Cardiac muscle cell (in vitro differentiated cells and primary cell): ENCODE results near the gene APC2. TPM values are rescaled to one million over a fixed set of nuclear protein-coding genes. Genes with fewer than 3 reads are reported as not detected.

ENCODE experiments used
- DNase-seq, 2 donors: peaks; one replicate each; pipeline versions ENCODE4 v3.0.0 to v3.0.0-alpha.2; 2010 to 2017; ENCODE audit warnings: low read depth in 1 of 2, low spot score in 1 of 2
- H3K27ac ChIP-seq: fragments of 200-600 bp; sonication (generic); 2 replicates; pipeline ENCODE4 v1.5.1; 2016
- H3K27me3 ChIP-seq: fragments of 200-600 bp; sonication (generic); 2 replicates; pipeline ENCODE4 v1.6.0; 2016; ENCODE audit warnings: control low read depth
- H3K36me3 ChIP-seq: fragments of 200-600 bp; sonication (generic); 2 replicates; pipeline ENCODE4 v1.5.1; 2016; ENCODE audit warnings: control low read depth
- H3K4me1 ChIP-seq: fragments of 200-600 bp; sonication (generic); 2 replicates; pipeline ENCODE4 v1.8.1; 2017; ENCODE audit warnings: low read depth, mild to moderate bottlenecking, mixed run types
- H3K4me3 ChIP-seq: fragments of 200-600 bp; sonication (generic); 2 replicates; pipeline ENCODE4 v1.5.1; 2016; ENCODE audit warnings: mild to moderate bottlenecking
- H3K9me3 ChIP-seq: fragments of 200-600 bp; sonication (generic); 2 replicates; pipeline ENCODE4 v1.5.1; 2017; ENCODE audit warnings: low read depth, mild to moderate bottlenecking, control low read depth
- polyA plus RNA-seq: library from polyadenylated mRNA; unstranded; fragments of >200 nt; fragmentation: Nextera tagmentation; extraction: Ambion mirVana; gene quantifications from 2 replicates; pipeline ENCODE4 v1.2.1, GENCODE V29; 2016
- total RNA-seq: library from RNA; depleted of rRNA; stranded (reverse); fragments of >200 nt; gene quantifications from 2 replicates; pipeline ENCODE4 v1.2.3, GENCODE V29; 2016
- TF ChIP-seq, protein P1 (sequence below): IDR thresholded peaks from 2 replicates; pipeline ENCODE4 v1.5.1; 2012; ENCODE audit warnings: low read depth, mild to moderate bottlenecking, low read length

APC2 gene
- total and polyA plus RNA-seq, 2 experiments from 2014 or later, result 0.42 to 0.94 TPM

DNA sequence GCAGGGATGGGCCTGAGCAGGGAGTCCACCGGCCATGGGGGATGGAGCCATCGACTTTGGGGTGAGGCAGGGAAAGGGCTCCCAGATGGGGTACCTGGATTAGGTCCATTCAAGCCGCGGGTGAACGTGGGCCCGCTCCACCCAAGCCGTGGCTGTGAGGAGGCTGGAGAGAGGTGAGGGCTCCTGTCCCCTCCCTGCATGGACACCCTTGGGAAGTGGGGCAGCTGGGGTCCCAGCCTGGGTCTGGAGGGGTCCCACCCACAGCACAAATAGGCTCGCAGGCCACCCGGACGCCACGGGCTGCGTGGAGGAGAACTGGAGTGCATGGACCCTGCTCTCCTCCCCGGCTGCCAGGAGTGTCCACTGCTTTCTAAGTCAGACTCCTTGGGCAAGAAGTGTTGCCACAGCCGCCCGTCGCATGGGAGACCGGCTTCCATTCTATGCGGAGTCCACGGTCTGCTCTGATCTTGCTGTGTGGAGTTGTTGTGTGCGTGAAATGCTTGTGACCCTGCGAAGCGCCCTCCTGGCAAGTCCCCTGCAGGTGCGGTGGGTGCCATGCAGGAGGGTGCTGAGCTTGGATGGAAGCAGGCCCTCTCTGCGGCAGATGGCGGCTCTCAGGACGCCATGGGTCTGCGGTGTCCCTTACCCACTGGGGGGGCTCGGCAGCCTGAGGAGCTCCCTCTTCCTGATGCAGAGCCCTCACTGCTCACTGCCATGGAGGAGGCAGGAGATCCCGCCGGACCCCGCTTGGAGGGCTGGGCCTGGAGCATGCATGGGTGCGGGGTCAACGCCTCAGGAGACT, 40.5 kb upstream of the APC2 start:
- no peaks in the 10 kb centered on the region for H3K27me3 ChIP-seq
- H3K27ac ChIP-seq, result peak overlapping the region; percentile 94
- no peaks in the 10 kb centered on the region for H3K9me3 ChIP-seq
- H3K36me3 ChIP-seq, result no peaks in the 10 kb centered on the region
- H3K4me1 ChIP-seq, result peaks cover 13% of the 10 kb centered on the region
- TF ChIP-seq, protein P1, sequence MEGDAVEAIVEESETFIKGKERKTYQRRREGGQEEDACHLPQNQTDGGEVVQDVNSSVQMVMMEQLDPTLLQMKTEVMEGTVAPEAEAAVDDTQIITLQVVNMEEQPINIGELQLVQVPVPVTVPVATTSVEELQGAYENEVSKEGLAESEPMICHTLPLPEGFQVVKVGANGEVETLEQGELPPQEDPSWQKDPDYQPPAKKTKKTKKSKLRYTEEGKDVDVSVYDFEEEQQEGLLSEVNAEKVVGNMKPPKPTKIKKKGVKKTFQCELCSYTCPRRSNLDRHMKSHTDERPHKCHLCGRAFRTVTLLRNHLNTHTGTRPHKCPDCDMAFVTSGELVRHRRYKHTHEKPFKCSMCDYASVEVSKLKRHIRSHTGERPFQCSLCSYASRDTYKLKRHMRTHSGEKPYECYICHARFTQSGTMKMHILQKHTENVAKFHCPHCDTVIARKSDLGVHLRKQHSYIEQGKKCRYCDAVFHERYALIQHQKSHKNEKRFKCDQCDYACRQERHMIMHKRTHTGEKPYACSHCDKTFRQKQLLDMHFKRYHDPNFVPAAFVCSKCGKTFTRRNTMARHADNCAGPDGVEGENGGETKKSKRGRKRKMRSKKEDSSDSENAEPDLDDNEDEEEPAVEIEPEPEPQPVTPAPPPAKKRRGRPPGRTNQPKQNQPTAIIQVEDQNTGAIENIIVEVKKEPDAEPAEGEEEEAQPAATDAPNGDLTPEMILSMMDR, result no peak
- no peak for DNase-seq
- H3K4me3 ChIP-seq, result peak overlapping the region; percentile 81

DNA sequence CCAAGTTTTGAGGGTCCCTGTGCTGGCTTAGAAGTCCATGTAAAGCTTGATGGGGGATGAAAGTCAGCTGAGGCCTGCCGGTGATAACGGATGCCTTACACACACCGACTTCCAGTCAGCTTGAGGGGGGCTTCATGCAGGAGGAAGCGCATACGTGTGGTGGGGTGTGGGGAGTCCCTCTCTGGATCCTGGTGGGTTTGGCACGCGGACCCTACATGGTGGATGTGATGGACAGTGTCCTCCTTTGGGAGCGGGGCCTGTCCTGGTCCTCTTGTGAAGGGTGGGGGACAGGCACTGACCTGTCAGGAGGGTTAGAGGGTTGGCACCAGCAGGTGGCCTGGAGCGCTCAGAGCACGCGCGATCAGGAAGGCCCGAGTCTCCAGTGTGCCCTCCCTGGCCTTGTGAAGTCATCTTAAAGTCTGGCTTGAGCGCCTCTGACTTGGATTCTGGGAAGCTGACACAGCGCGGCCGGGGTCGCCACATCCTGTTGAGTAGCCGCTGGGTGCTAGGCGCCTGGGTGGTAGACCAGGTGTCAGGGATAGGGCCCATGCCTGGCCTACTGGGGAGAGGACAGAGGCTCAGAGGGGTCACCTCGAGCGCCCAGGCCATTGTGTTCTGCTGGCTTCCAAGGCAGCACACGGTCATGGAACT, 39.7 kb upstream of the APC2 start:
- no peak overlapping the region for H3K27ac ChIP-seq
- peaks cover 18% of the 10 kb centered on the region for H3K4me1 ChIP-seq

DNA sequence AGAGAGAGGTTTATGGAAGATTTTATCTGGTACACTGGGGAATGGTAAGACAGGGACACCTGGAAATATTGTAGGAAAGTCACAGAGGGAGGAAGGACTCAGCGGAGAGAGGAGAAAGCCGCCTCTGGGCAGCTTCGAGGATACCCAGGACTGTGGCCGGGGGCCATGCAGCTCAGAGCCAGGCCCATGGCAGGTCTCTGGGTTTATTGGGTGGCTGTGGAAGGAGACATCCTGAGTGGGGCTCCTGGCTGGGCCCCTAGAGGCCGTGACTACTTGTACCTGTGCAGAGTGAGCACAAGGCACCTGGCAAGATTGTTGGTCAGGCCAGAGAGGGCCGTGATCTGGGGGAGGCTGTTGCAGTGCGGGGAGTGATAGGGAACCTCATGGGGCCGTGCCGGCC, 39.1 kb upstream of the APC2 start:
- DNase-seq, result no peak
- H3K4me1 ChIP-seq, result peaks cover 23% of the 10 kb centered on the region
- no peaks in the 10 kb centered on the region for H3K27me3 ChIP-seq
- H3K36me3 ChIP-seq, result no peaks in the 10 kb centered on the region
- H3K9me3 ChIP-seq, result no peaks in the 10 kb centered on the region
- no peak overlapping the region for H3K27ac ChIP-seq
- H3K4me3 ChIP-seq, result no peak overlapping the region
- TF ChIP-seq, protein P1, result no peak

More for the DNA sequence above, 39.7 kb upstream of the APC2 start:
- DNase-seq, result peak in 1 of 2 donors; percentile 44
- TF ChIP-seq, protein P1, result no peak
- no peaks in the 10 kb centered on the region for H3K27me3 ChIP-seq
- H3K36me3 ChIP-seq, result no peaks in the 10 kb centered on the region
- no peak overlapping the region for H3K4me3 ChIP-seq
- H3K9me3 ChIP-seq, result no peaks in the 10 kb centered on the region

DNA sequence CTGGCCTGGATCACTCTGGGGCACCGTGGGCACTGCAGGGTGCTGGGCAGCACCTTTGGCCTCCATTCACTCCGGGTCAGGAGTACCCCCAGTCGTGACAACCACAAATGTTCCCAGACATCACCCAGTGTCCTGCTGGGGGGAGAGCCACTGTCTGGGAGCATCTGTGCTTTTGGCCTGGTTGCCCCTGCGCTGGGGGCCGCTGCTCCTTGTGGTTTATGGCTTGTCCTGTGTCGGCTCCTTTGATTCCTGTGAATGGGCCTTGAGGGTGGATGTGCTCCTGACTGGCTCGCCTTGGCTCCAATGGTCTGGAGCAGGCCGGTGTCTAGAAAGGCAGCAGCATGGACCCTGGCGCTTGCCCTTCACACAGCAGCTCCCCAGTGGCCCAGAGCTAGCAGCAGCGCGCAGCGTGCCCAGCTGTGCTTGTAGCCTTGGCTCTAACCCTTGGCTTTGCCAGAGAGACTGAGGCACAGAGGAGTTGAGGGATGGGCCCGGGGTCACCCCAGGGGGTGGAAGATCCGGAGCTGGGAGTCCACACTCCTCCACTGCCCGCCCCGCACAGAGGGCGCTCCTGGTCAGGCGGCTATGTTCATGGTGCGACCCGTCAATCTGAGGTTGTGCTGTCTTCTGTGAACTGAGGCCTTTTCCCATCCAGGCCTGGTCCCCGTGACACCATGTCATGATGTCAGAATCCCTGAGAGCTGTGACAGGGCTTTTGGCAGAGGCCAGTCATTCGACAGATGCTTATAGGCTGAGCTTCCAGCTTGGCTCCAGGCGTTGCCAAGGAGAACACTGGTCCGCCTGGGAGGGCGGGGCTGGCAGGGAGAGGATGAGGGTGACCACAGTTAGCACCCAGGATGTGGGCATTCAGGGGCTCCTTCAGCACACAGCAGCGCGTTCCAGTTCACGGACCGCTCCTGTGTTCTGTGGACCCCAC, 38.4 kb upstream of the APC2 start:
- no peak overlapping the region for H3K4me3 ChIP-seq
- TF ChIP-seq, protein P1, result no peak
- H3K4me1 ChIP-seq, result peaks cover 29% of the 10 kb centered on the region

DNA sequence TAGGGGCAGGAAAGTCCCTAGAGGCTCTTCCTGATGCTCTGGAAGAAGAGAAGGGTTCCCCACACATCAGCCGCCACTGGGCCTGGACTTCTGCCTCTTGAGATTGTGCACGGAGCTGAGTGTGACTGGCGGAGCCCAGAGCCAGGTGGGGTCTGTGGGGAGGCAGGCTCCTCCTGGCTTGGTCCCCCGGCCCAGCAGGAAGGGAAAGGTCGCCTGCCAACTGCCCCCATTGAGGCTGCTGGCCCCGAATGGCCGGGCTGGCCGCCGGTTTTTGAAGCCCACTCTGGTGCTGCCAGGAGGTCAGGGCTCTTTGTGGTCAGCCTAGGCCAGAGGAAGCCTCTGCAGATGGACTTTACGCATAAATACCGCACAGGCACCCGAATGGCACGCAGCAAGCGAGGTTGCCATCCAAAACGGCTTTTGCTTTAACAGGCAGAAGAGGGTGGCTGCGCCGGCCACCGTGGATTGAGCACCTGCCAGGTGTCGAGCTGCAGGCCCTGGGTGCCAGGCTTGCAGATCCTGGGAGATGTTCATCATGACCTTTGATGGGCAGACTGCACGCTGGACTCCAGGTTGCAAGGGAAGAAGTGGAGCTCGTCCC, 37.5 kb upstream of the APC2 start:
- Histone ChIP-seq H3K4me1 (peaks cover 30% of the 10 kb centered on the region), H3K4me3 (no peak overlapping the region), H3K27me3 (no peaks in the 10 kb centered on the region), H3K36me3 (no peaks in the 10 kb centered on the region), H3K27ac (peak overlapping the region; percentile 50), H3K9me3 (no peaks in the 10 kb centered on the region)
- no peak for DNase-seq
- TF ChIP-seq, protein P1, result no peak

More for the DNA sequence above, 38.4 kb upstream of the APC2 start:
- H3K9me3 ChIP-seq, result no peaks in the 10 kb centered on the region
- H3K27me3 ChIP-seq, result no peaks in the 10 kb centered on the region
- H3K36me3 ChIP-seq, result no peaks in the 10 kb centered on the region
- peak overlapping the region; percentile 50 for H3K27ac ChIP-seq
- peak in 1 of 2 donors; percentile 31 for DNase-seq
